OCI-LY7 (cell line): ENCODE measurements around the gene ZBTB16. TPM values are rescaled to one million over a fixed set of nuclear protein-coding genes. Genes with fewer than 3 reads are reported as not detected.

ENCODE experiments used
- BruUV-seq: library from RNA; stranded (reverse); fragments of 400-500 nt; replicated peaks from 2 replicates; lab custom pipeline; 2021; lab: Mats Ljungman, UMichigan
- CTCF ChIA-PET: fragments of 300-600 bp; sonication (Branson Sonifier 250); formaldehyde crosslinking; loops from one replicate; lab custom pipeline; 2022; ENCODE audit warnings: antibody characterized with exemption; ENCODE audit not compliant: unreplicated experiment; lab: Charles Lee
- POLR2A ChIA-PET: fragments of 300-600 bp; sonication (Branson Sonifier 250); formaldehyde crosslinking; loops from one replicate; lab custom pipeline; 2022; ENCODE audit warnings: antibody characterized with exemption; lab: Charles Lee
- DNase-seq: peaks from one replicate; pipeline ENCODE4 v3.0.0-alpha.2; 2015; ENCODE audit warnings: low spot score
- H2AFZ ChIP-seq: fragments of 200-600 bp; sonication (generic), shearing (Covaris generic); 2 replicates; pipeline ENCODE4 v1.6.1; 2014; ENCODE audit warnings: mild to moderate bottlenecking, antibody characterized with exemption, low read length, moderate library complexity
- H3K27ac ChIP-seq: fragments of 200-600 bp; sonication (generic); 2 replicates; pipeline ENCODE4 v1.5.1; 2014; ENCODE audit warnings: mixed run types, low read depth, mild to moderate bottlenecking, moderate library complexity, low read length, inconsistent platforms; ENCODE audit not compliant: poor library complexity, severe bottlenecking
- H3K36me3 ChIP-seq: fragments of 200-600 bp; sonication (generic); 2 replicates; pipeline ENCODE4 v1.6.1; 2014; ENCODE audit warnings: mild to moderate bottlenecking, antibody characterized with exemption, low read length, moderate library complexity, mixed read lengths; ENCODE audit not compliant: insufficient read depth
- H3K4me1 ChIP-seq: fragments of 200-600 bp; sonication (generic); 2 replicates; pipeline ENCODE4 v1.5.1; 2014; ENCODE audit warnings: mild to moderate bottlenecking, low read length; ENCODE audit not compliant: insufficient read depth, poor library complexity, severe bottlenecking
- H3K4me2 ChIP-seq: fragments of 200-600 bp; sonication (generic); 2 replicates; pipeline ENCODE4 v1.6.1; 2014; ENCODE audit warnings: mild to moderate bottlenecking, low read length
- H3K4me3 ChIP-seq: fragments of 200-600 bp; sonication (generic); 2 replicates; pipeline ENCODE4 v1.5.1; 2014; ENCODE audit warnings: mild to moderate bottlenecking, low read depth, low read length; ENCODE audit not compliant: poor library complexity, severe bottlenecking
- H3K79me2 ChIP-seq: fragments of 200-600 bp; sonication (generic); 2 replicates; pipeline ENCODE4 v1.6.1; 2016; ENCODE audit warnings: low read depth, mild to moderate bottlenecking, low read length, moderate library complexity, mixed read lengths; ENCODE audit not compliant: insufficient read depth
- H3K9me2 ChIP-seq: fragments of 200-600 bp; sonication (generic); 2 replicates; pipeline ENCODE4 v1.6.1; 2016; ENCODE audit warnings: mild to moderate bottlenecking, low read length, mixed read lengths; ENCODE audit not compliant: insufficient read depth
- H3K9me3 ChIP-seq: fragments of 200-600 bp; sonication (generic); 2 replicates; pipeline ENCODE4 v1.6.1; 2014; ENCODE audit warnings: mild to moderate bottlenecking, mixed run types, low read length, mixed read lengths
- H4K20me1 ChIP-seq: fragments of 200-600 bp; sonication (generic); 2 replicates; pipeline ENCODE4 v1.6.1; 2014; ENCODE audit warnings: mild to moderate bottlenecking, antibody characterized with exemption, low read length, moderate library complexity, mixed read lengths; ENCODE audit not compliant: insufficient read depth
- EZH2phosphoT487 ChIP-seq: fragments of 200-600 bp; sonication (generic); IDR thresholded peaks from 2 replicates; pipeline ENCODE4 v1.6.1; 2018; ENCODE audit warnings: low read depth, borderline replicate concordance, mild to moderate bottlenecking, mixed run types, antibody characterized with exemption, low read length, moderate library complexity, mixed read lengths
- intact Hi-C: fragments of 100-400 bp; cut with micrococcal nuclease; formaldehyde crosslinking; loops from one replicate; pipeline ENCODE4 v1.10.0; 2022; ENCODE audit not compliant: unreplicated experiment
- total RNA-seq, 2 experiments: library from RNA; depleted of rRNA in 1 of 2; stranded (reverse); fragments of >200 nt in 1 of 2; shearing (Covaris generic) in 1 of 2; gene quantifications; 2 replicates each; pipeline ENCODE4 v1.2.3, GENCODE V29; 2014 to 2022
- TF ChIP-seq, protein P1 (sequence below): fragments of 200-600 bp; sonication (generic); conservative IDR thresholded peaks from 2 replicates; pipeline ENCODE4 v1.5.1; 2014; ENCODE audit warnings: mild to moderate bottlenecking, antibody characterized with exemption, low read length, moderate library complexity, mixed read lengths

ZBTB16 gene
- total RNA-seq, 2 experiments from 2014 or later, result not detected

DNA sequence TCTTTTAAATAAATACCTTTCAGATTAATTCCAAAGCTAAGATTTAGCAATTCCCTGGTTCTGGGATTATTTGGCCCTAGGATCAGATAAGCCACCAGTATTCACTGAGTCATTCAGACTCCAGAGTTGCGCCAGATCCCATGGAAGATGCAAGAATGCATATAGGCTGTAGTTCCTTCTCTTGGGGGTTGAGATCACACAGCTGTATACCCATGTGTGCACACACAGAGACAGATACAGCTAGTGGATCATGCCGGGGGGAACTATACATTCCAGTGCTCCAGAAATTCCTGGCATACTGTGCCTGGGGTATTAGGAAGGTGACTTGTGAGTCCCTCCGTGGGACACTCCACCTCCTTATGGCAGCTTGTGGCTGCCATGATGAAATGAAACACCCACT, 75.4 kb downstream of the ZBTB16 start:
- Histone ChIP-seq H3K4me1 (peaks cover 6% of the 10 kb centered on the region), H3K4me3 (no peak overlapping the region), H3K36me3 (no peaks in the 10 kb centered on the region), H3K27ac (no peak overlapping the region), H3K4me2 (no peak overlapping the region), H3K9me2 (no peaks in the 10 kb centered on the region), H4K20me1 (no peaks in the 10 kb centered on the region), H2AFZ (no peak overlapping the region), H3K79me2 (no peaks in the 10 kb centered on the region), H3K9me3 (no peaks in the 10 kb centered on the region)
- ChIA-PET POLR2A (interaction anchor here (0.5 kb wide), 2 partner anchors 36 to 123 kb away, joined by 3 read pairs; no protein-coding TSS in a partner anchor), CTCF (no interaction called here)
- DNase-seq, result no peak
- intact Hi-C loops, result no loop called here
- TF ChIP-seq EZH2phosphoT487, result no peak
- TF ChIP-seq, protein P1, sequence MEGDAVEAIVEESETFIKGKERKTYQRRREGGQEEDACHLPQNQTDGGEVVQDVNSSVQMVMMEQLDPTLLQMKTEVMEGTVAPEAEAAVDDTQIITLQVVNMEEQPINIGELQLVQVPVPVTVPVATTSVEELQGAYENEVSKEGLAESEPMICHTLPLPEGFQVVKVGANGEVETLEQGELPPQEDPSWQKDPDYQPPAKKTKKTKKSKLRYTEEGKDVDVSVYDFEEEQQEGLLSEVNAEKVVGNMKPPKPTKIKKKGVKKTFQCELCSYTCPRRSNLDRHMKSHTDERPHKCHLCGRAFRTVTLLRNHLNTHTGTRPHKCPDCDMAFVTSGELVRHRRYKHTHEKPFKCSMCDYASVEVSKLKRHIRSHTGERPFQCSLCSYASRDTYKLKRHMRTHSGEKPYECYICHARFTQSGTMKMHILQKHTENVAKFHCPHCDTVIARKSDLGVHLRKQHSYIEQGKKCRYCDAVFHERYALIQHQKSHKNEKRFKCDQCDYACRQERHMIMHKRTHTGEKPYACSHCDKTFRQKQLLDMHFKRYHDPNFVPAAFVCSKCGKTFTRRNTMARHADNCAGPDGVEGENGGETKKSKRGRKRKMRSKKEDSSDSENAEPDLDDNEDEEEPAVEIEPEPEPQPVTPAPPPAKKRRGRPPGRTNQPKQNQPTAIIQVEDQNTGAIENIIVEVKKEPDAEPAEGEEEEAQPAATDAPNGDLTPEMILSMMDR, result no peak
- no TSS peak for BruUV-seq

GRCh38 chr11:114135737-114136151, 76.2 kb downstream of the ZBTB16 start:
- Histone ChIP-seq H3K4me1 (peaks cover 6% of the 10 kb centered on the region), H3K4me2 (no peak overlapping the region), H2AFZ (no peak overlapping the region), H3K4me3 (no peak overlapping the region), H3K9me2 (no peaks in the 10 kb centered on the region), H3K36me3 (no peaks in the 10 kb centered on the region), H3K9me3 (no peaks in the 10 kb centered on the region), H4K20me1 (no peaks in the 10 kb centered on the region), H3K79me2 (no peaks in the 10 kb centered on the region), H3K27ac (no peak overlapping the region)
- DNase-seq, result no peak
- POLR2A ChIA-PET, result no interaction called here
- intact Hi-C loops, result no loop called here
- no TSS peak for BruUV-seq
- TF ChIP-seq, protein P1, result no peak
- no peak for TF ChIP-seq EZH2phosphoT487
- CTCF ChIA-PET, result no interaction called here

DNA sequence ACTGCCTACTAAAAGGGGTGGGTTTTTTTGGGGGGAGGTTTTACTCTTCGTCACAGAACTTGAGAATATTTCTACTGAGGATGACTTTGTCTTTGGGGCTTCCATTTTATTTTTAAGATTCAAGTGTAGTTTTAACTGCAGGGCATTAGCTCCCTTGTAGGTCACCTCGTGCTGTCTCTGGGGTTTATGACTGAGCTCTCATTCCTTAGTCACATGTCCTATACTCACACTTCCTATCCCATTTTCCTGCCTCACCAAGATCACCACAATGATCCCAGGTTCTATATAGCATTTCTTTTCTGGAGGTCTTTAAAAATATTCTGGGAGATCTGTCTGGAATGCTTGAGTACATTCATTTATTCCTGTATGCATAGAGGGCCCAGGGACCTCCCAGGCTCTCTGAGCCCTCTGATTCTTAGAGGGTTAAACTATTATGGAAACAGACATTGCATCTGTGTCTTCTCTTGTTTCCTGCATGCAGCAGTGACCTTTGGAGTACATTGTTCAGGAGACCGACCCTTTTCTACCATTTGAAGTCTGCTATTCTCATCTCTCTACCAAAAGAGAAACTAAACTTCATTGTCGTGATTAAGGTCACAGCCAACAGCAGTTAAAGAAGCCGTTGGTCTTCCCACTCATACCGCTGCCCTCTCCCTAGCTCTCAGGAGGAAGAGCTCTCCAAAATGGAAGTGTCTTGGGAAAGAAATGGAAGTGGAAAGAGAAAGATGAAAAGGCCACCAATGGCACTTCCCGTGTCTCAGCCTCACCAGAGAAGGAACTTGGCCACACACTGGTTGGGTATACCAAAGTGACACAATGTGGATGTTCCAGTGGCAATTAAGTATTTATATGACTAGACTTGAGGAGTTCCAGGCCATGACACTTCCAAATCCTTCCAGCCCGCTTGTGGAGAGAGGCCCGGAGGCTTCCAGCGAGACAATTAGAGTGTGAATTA, 77.5 kb downstream of the ZBTB16 start:
- Histone ChIP-seq H3K9me2 (no peaks in the 10 kb centered on the region), H3K36me3 (no peaks in the 10 kb centered on the region), H3K4me1 (no peaks in the 10 kb centered on the region), H4K20me1 (no peaks in the 10 kb centered on the region), H3K9me3 (no peaks in the 10 kb centered on the region), H3K4me2 (peak overlapping the region; percentile 17; the same call in 1 of the 2 replicates), H3K27ac (no peak overlapping the region), H3K79me2 (no peaks in the 10 kb centered on the region), H2AFZ (no peak overlapping the region), H3K4me3 (no peak overlapping the region)
- POLR2A ChIA-PET, result no interaction called here
- BruUV-seq, result no TSS peak
- TF ChIP-seq, protein P1, result no peak
- no peak for TF ChIP-seq EZH2phosphoT487
- intact Hi-C loops, result no loop called here
- CTCF ChIA-PET, result no interaction called here
- DNase-seq, result no peak
